ENCODE results near the gene TRIO.

TRIO gene

GRCh38 chr5:14410068-14410393 lies 266.9 kb downstream of the TRIO start:
- ChIA-PET CTCF (no interaction called here), POLR2A (ENCODE audit: low non-redundant PET) (no interaction called here)
- TF ChIP-seq CTCF (conservative IDR thresholded peaks at IDR 0.05; ENCODE audit: low read depth), result no peak
- no peak overlapping the region for H3K27ac ChIP-seq
- no peak for DNase-seq (ENCODE audit: low spot score)

GRCh38 chr5:14410394-14411201 lies 267.5 kb downstream of the TRIO start:
- POLR2A ChIA-PET (ENCODE audit: low non-redundant PET), result no interaction called here
- DNase-seq (ENCODE audit: low spot score), result no peak
- CTCF ChIA-PET, result no interaction called here

GRCh38 chr5:14411216-14411615 lies 268.1 kb downstream of the TRIO start:
- no peak for TF ChIP-seq CTCF (conservative IDR thresholded peaks at IDR 0.05; ENCODE audit: low read depth)
- ChIA-PET POLR2A (ENCODE audit: low non-redundant PET) (no interaction called here), CTCF (no interaction called here)
- H3K27ac ChIP-seq, result no peak overlapping the region
- DNase-seq (ENCODE audit: low spot score), result no peak

More at GRCh38 chr5:14410394-14411201, 267.5 kb downstream of the TRIO start:
- no peak overlapping the region for H3K27ac ChIP-seq
- TF ChIP-seq CTCF (conservative IDR thresholded peaks at IDR 0.05; ENCODE audit: low read depth), result no peak

GRCh38 chr5:14413331-14413750 lies 270.2 kb downstream of the TRIO start:
- no peak for DNase-seq (ENCODE audit: low spot score)
- TF ChIP-seq CTCF (conservative IDR thresholded peaks at IDR 0.05; ENCODE audit: low read depth), result no peak
- POLR2A ChIA-PET (ENCODE audit: low non-redundant PET), result no interaction called here
- CTCF ChIA-PET, result interaction anchor here (0.5 kb wide), 1 partner anchor 35 kb away, joined by 4 read pairs; no protein-coding TSS in a partner anchor
- no peak overlapping the region for H3K27ac ChIP-seq

GRCh38 chr5:14414007-14414406 lies 270.9 kb downstream of the TRIO start:
- ChIA-PET POLR2A (ENCODE audit: low non-redundant PET) (no interaction called here), CTCF (no interaction called here)
- no peak overlapping the region for H3K27ac ChIP-seq
- no peak for TF ChIP-seq CTCF (conservative IDR thresholded peaks at IDR 0.05; ENCODE audit: low read depth)
- DNase-seq (ENCODE audit: low spot score), result no peak

GRCh38 chr5:14414656-14415023 lies 271.5 kb downstream of the TRIO start:
- POLR2A ChIA-PET (ENCODE audit: low non-redundant PET), result no interaction called here
- H3K27ac ChIP-seq, result no peak overlapping the region
- TF ChIP-seq CTCF (conservative IDR thresholded peaks at IDR 0.05; ENCODE audit: low read depth), result no peak
- CTCF ChIA-PET, result interaction anchor here (0.6 kb wide), 1 partner anchor 25 kb away, joined by 3 read pairs; no protein-coding TSS in a partner anchor
- no peak for DNase-seq (ENCODE audit: low spot score)

Measured in RWPE1 (cell line).